Heart right ventricle (tissue), 16 donors: ENCODE measurements around the gene TBC1D22A. TPM values are rescaled to one million over a fixed set of nuclear protein-coding genes. Genes with fewer than 3 reads are reported as not detected.

Experiments used
- ATAC-seq, 8 donors: fragments of 200-7000 bp; cut with Tn5 transposase; one replicate each; pipeline ENCODE4 v1.9.1; 2020; ENCODE audit warnings: mild to moderate bottlenecking in 8 of 8, moderate library complexity in 8 of 8, moderate number of reproducible peaks in 1 of 8
- DNase-seq, 2 donors: peaks; one replicate each; pipeline ENCODE4 v3.0.0-alpha.2; 2020
- H3K27ac ChIP-seq, 10 donors: fragments of 200-600 bp; sonication (generic) in 2 of 10; one replicate each; pipeline versions ENCODE4 v1.5.0 to v1.8.0; 2020 to 2022; ENCODE audit warnings: mild to moderate bottlenecking in 3 of 10
- H3K27me3 ChIP-seq, 7 donors: fragments of 200-600 bp; one replicate each; pipeline ENCODE4 v1.8.0; 2021 to 2022; ENCODE audit warnings: mild to moderate bottlenecking in 2 of 7
- H3K36me3 ChIP-seq, 9 donors: fragments of 200-600 bp; sonication (generic) in 1 of 9; one replicate each; pipeline versions ENCODE4 v1.5.0 to v1.8.0; 2020 to 2022; ENCODE audit warnings: mild to moderate bottlenecking in 2 of 9
- H3K4me1 ChIP-seq, 9 donors: fragments of 200-600 bp; sonication (generic) in 1 of 9; one replicate each; pipeline versions ENCODE4 v1.5.0 to v1.8.0; 2020 to 2022; ENCODE audit warnings: mild to moderate bottlenecking in 4 of 9
- H3K4me3 ChIP-seq, 10 donors: fragments of 200-600 bp; sonication (generic) in 2 of 10; one replicate each; pipeline versions ENCODE4 v1.5.0 to v1.8.0; 2020 to 2022; ENCODE audit warnings: mild to moderate bottlenecking in 7 of 10, moderate library complexity in 2 of 10
- H3K9me3 ChIP-seq, 11 donors: fragments of 200-600 bp in 10 of 11; sonication (generic) in 2 of 11; one replicate each; pipeline versions ENCODE4 v1.5.0 to v1.8.0; 2013 to 2022; ENCODE audit warnings: mild to moderate bottlenecking in 2 of 11, control low read depth in 1 of 11, moderate library complexity in 1 of 11
- WGBS, 2 donors: extraction: QIAGEN DNeasy Blood & Tissue Kit; methylation state at CpG; one replicate each; pipeline ENCODE4 v1.1.7; 2013; ENCODE audit warnings: inconsistent platforms in 1 of 2; 5-methylcytosine and 5-hydroxymethylcytosine counted together
- intact Hi-C, 10 donors: fragments of 100-400 bp; cut with DNase I; formaldehyde crosslinking; loops; one replicate each; pipeline versions ENCODE4 v1.11.1 to v1.14.2; 2022
- polyA plus RNA-seq, 2 donors: library from polyadenylated mRNA; stranded (reverse); fragments of 200-250 nt; gene quantifications; one replicate each; pipeline ENCODE4 v1.2.3, GENCODE V29; 2013
- total RNA-seq, 10 donors: library from RNA; stranded (reverse); fragmentation: NEBNext Ultra II Directional in 3 of 10; extraction: Animal tissue kit (Norgen Biotek cat#: 25700) in 3 of 10; gene quantifications; one replicate each; pipeline versions ENCODE4 v1.2.1 to v1.2.4, GENCODE V29; 2021 to 2023
- TF ChIP-seq, protein P1 (sequence below), 9 donors: fragments of 200-600 bp; sonication (generic) in 2 of 9; IDR thresholded peaks; one replicate each; pipeline versions ENCODE4 v1.5.0 to v1.8.0; 2021 to 2022; ENCODE audit warnings: antibody characterized with exemption in 9 of 9, mild to moderate bottlenecking in 5 of 9, moderate library complexity in 1 of 9
- donor health status: Arrhythmogenic right ventricular cardiomyopathy.
- donor health status: ischemic (EF 13 %, LVEDD 7.1; RV severe dilation, severe dysfunction).
- donor health status: healthy with polysubstance abuse.
- donor health status: DM: no; HTN: yes; CAD: no.
- donor health status: DM: no; HTN: no; CAD: no.
- donor health status: ischemic (EF 25% LVEDD 6.9; RV normal size, moderate dysfunction).
- donor health status: ischemic (EF 25% LVEDD 5.7; RV mildly dilated, moderate dysfunction).
- donor health status: healthy.
- donor health status: DM: yes; HTN: yes; CAD: no.
- donor health status: Ischemic cardiomyopathy.
- donor health status: ischemic (EF 35%, LVEDD 5.7; RV mildly dilated, moderate dysfunction).
- donor health status: nonischemic (EF 11% LVEDD 7.7; RV severe dilation, severe dysfunction).
- donor health status: DM: yes; HTN: yes; CAD: no.
- donor health status: PGD.
- donor health status: ischemic (EF 29% LVEDD 5.4; RV normal size, mild dysfunction).
- donor health status: nonischemic (EF 23%, LVEDD 6.1; RV moderate dilation, normal function).

The TBC1D22A gene
- total and polyA plus RNA-seq, 12 donors = 7.2 to 27.9 (median 17.9) TPM

- no peak for ATAC-seq
- 88 to 91% methylated on average over 17 of the region's 17 CpGs for WGBS, 2 donors
These were observed 199.3 kb downstream of the TBC1D22A start for GRCh38 chr22:46961591-46962295.

DNA sequence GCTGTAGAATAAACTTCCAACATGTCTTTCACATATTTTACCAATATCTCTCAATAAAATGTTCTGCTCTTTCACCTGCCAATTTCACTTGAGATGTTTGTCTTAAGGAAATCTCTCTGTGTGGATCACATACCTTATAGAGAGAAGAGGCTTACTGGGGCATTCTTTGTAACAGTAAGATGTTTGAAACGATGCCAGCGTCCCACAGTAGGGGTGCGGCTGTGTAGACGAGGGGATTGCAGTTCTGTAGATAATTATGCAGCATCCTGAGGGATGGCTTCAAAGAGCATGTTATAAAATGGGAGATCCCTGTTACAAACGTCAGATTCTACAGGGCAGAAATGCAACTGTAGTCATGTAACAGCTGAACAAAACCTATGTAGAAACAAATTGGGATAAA is 200.0 kb downstream of the TBC1D22A start:
- WGBS, 2 donors = 78 to 80% methylated on average over 5 of the region's 5 CpGs
- TF ChIP-seq, protein P1, sequence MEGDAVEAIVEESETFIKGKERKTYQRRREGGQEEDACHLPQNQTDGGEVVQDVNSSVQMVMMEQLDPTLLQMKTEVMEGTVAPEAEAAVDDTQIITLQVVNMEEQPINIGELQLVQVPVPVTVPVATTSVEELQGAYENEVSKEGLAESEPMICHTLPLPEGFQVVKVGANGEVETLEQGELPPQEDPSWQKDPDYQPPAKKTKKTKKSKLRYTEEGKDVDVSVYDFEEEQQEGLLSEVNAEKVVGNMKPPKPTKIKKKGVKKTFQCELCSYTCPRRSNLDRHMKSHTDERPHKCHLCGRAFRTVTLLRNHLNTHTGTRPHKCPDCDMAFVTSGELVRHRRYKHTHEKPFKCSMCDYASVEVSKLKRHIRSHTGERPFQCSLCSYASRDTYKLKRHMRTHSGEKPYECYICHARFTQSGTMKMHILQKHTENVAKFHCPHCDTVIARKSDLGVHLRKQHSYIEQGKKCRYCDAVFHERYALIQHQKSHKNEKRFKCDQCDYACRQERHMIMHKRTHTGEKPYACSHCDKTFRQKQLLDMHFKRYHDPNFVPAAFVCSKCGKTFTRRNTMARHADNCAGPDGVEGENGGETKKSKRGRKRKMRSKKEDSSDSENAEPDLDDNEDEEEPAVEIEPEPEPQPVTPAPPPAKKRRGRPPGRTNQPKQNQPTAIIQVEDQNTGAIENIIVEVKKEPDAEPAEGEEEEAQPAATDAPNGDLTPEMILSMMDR (IDR thresholded peaks at IDR 0.05) = no peak
- no peak overlapping the region for H3K27ac ChIP-seq
- peaks cover 0 to 2% (median 0%) of the 10 kb centered on the region in 9 donors for H3K4me1 ChIP-seq
- intact Hi-C loops = no loop called here
- no peak overlapping the region for H3K4me3 ChIP-seq
- H3K9me3 ChIP-seq = no peaks in the 10 kb centered on the region
- DNase-seq = no peak
- no peak for ATAC-seq
- peaks cover 0 to 5% (median 0%) of the 10 kb centered on the region in 9 donors for H3K36me3 ChIP-seq
- H3K27me3 ChIP-seq = no peaks in the 10 kb centered on the region

More at GRCh38 chr22:46961591-46962295, 199.3 kb downstream of the TBC1D22A start:
- Histone ChIP-seq H3K36me3 (peaks cover 0 to 5% (median 0%) of the 10 kb centered on the region in 9 donors), H3K4me3 (no peak overlapping the region), H3K27me3 (no peaks in the 10 kb centered on the region), H3K9me3 (no peaks in the 10 kb centered on the region), H3K27ac (no peak overlapping the region), H3K4me1 (peaks cover 0 to 2% (median 0%) of the 10 kb centered on the region in 9 donors)
- TF ChIP-seq, protein P1 (IDR thresholded peaks at IDR 0.05) = no peak
- intact Hi-C loops = no loop called here
- no peak for DNase-seq

DNA sequence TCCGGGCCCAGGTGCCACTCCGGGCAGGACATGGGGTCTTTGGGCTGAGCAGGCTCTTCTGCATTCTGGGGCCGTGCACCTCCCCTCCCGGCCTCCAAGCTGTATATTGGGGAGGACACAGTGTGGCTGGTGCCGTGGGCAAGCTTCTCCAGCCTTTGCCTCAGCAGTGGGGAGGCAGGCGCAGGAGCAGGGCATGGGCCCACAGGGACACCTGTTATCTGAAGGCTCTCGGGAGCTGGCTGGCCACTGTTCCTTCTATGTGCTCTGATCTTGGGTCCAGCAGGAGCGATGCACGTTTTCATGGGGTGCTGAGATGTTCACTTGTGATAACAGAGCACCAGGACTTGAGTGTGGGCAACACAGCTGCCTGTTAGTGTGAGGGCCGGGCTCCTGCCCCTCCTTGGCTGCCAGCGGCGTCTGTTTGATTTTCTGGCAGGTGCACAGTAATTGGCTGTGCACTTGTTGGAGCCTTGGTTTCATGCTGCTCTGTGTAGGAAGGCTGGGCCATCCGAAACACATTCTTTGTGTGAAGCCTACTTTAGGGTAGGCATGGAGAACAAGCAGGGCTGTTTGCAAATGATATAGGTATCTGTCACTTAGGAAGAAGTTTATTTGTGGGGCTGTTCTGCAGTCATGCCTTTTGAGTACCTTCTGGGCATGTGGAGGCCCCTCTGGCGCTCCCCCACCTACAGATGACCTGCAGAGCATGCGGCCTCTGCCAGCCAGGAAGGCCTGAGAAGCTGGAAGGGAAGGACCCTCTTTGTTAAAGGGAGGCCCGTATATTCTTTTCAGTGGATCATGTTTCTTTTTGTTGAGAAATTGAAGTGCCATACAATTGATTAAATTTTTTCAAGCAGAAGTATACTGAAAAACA is 201.5 kb downstream of the TBC1D22A start:
- no peak overlapping the region for H3K27ac ChIP-seq
- TF ChIP-seq, protein P1 (IDR thresholded peaks at IDR 0.05) = no peak
- DNase-seq (no peak), ATAC-seq (no peak)
- H3K4me3 ChIP-seq = no peak overlapping the region
- no peaks in the 10 kb centered on the region for H3K9me3 ChIP-seq
- intact Hi-C loops = no loop called here
- WGBS, 2 donors = 94 to 95% methylated on average over 16 of the region's 16 CpGs
- H3K4me1 ChIP-seq = peaks cover 0 to 2% (median 0%) of the 10 kb centered on the region in 9 donors
- no peaks in the 10 kb centered on the region for H3K27me3 ChIP-seq
- H3K36me3 ChIP-seq = no peaks in the 10 kb centered on the region

DNA sequence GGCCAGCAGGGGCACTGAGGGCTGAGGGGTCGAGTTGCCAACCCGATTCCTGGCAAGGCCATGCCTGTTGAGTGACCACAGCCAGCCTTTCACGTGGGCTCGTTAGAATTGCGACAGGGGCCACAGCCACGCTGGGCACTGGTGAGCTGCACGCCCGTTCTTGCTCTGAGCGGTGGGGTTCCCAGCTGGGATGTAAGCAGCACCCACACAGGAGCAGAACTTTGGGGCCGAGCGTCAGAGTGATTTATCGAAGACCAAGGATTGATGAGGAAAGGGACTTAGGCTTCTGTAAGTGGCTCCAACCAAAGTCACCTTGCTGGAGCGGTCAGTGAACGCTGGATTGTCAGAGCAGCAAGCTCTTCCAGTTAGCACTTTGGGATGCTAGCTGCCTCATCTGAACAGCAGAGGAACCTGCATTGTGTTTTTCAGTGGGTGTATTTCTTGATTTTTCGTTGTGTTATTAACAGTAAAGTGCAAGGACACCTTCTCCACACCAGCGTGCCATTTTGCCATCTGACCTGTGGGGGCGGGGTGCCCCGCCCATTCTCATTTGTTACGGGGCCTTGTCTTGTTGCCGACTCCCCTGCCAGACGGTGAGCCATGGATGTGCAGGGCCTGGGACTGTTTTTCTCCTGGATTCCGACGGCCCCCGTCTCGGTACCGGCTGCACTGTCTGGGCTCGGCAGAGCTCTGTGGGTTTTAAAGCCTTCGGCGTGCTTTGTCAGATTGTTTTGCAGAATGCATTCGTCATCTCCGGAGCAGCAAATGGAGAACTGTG is 202.5 kb downstream of the TBC1D22A start:
- DNase-seq = no peak
- no peak for ATAC-seq
- 95% methylated on average over 31 of the region's 31 CpGs for WGBS, 2 donors

More for the DNA sequence above, 202.5 kb downstream of the TBC1D22A start:
- Histone ChIP-seq H3K4me3 (no peak overlapping the region), H3K27me3 (no peaks in the 10 kb centered on the region), H3K27ac (no peak overlapping the region), H3K4me1 (peaks cover 0 to 9% (median 0%) of the 10 kb centered on the region in 9 donors), H3K9me3 (no peaks in the 10 kb centered on the region), H3K36me3 (no peaks in the 10 kb centered on the region)
- intact Hi-C loops = no loop called here
- TF ChIP-seq, protein P1 (IDR thresholded peaks at IDR 0.05) = no peak
